Measurements from ENCODE around the gene SF3B4.
A peak's percentile ranks its signal among the peaks of the same experiment; 100 is the strongest.

- TF ChIP-seq POLR2A (IDR thresholded peaks at IDR 0.05; ENCODE audit: low read depth, low read length) (peak; percentile 97), CEBPB (IDR thresholded peaks at IDR 0.05; ENCODE audit: low read depth, low read length) (peak; percentile 96), CTCF (conservative IDR thresholded peaks at IDR 0.05; ENCODE audit: low read depth, low read length) (no peak), RCOR1 (IDR thresholded peaks at IDR 0.05; ENCODE audit: insufficient replicate concordance, low read length) (no peak), MAFK (IDR thresholded peaks at IDR 0.05; ENCODE audit: low read depth, low read length) (peak; percentile 24; the same call in 1 of the 2 replicates), MAZ (IDR thresholded peaks at IDR 0.05; ENCODE audit: borderline replicate concordance, low read depth, low read length) (peak; percentile 56; the same call in 1 of the 2 replicates), ELK1 (IDR thresholded peaks at IDR 0.05; ENCODE audit: borderline replicate concordance, low read depth, low read length) (no peak), RAD21 (IDR thresholded peaks at IDR 0.05; ENCODE audit: low read length) (no peak), USF2 (IDR thresholded peaks at IDR 0.05; ENCODE audit: low read depth, low read length) (no peak; the same call in 1 of the 2 replicates), MXI1 (IDR thresholded peaks at IDR 0.05; ENCODE audit: borderline replicate concordance, low read depth, low read length) (no peak), BHLHE40 (IDR thresholded peaks at IDR 0.05; ENCODE audit: low read depth, low read length) (no peak), FOS (IDR thresholded peaks at IDR 0.05; ENCODE audit: low read depth, low read length) (no peak), CHD1 (IDR thresholded peaks at IDR 0.05; ENCODE audit: low read depth, low read length) (no peak; the same call in 1 of the 2 replicates), NFE2L2 (IDR thresholded peaks at IDR 0.05; ENCODE audit: low read depth, low read length) (no peak)
These were observed 40.0 kb downstream of the SF3B4 start for GRCh38 chr1:149887456-149888246.
